ENCODE results near the gene AK2.
"Not testable (repeated sequence)": the region's sequence is repeated elsewhere in the genome, so short reads cannot be mapped to it uniquely, and the experiment has no call there.

Gene AK2

GRCh38 chr1:32998997-32999396 lies 37.7 kb downstream of the AK2 start:
- DNase-seq (ENCODE audit: low read depth): no peak

GRCh38 chr1:32998064-32998463 lies 38.6 kb downstream of the AK2 start:
- DNase-seq (ENCODE audit: low read depth): no peak

DNA sequence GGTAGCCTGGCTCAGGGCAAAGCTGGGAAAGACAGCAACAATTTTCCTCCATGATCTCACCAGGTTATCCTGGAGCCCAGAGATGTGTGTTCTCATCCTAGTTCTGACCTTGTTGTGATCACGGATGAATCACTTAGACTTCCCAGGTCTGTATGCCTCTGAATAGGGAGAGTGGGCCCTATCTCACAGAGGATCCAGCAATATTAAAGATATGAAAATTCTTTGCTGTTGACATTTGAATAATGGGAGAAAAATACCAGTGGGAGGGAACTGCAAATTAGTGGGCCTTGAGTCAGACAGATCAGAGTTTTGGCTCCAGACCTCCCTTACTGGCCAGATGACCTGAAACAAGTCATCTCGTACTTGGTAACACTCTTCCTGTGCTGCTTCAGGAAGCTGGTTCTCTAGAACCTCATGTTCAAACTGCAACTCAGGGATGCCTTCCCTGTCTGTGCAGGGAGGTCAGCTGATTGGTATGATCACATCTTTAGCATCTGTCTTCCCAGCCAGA lies 39.2 kb downstream of the AK2 start:
- DNase-seq (ENCODE audit: low read depth): no peak

- not testable (repeated sequence) for DNase-seq (ENCODE audit: low read depth)
Observed at GRCh38 chr1:32993324-32993636, 43.4 kb downstream of the AK2 start.

DNA sequence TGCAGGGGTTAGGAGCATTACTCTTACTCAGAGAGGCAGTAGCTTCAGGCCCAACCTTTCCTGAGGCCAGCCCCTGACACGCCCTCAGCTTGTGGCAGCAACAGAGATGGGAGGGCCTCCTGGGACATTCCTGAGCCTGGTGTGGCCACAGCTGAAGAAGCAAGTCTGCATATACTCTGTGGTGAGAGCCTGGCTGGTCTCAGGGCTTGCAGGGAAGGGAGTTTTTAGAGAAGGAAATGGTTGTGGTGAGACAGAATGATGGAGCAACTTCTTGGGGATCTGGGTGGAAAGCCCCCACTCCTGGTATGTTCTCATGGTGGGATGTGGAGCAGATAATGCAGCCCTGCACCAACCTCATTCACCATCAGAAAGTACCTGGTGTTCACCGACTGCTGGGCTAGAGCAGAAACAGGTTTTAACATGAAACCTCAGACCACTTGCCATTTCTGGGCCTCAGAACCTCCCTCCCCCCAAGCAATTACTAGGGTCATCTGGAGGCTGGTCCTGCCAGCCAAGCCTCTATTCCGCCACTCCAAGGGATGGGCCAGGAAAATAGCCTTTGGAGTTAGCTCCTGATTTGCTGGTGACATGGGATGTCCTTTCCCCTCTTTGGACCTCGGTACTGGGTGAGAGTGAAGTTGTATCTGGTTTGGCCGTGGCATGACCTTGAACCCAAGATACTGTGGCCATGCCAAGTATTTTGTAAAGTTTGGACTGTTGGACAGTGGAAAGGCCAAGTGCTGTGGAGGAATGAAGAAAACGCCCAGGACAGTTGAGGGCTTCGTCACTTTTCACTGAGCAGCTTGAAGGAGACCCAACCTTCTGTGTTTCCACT lies 44.0 kb downstream of the AK2 start:
- DNase-seq (ENCODE audit: low read depth): no peak

DNA sequence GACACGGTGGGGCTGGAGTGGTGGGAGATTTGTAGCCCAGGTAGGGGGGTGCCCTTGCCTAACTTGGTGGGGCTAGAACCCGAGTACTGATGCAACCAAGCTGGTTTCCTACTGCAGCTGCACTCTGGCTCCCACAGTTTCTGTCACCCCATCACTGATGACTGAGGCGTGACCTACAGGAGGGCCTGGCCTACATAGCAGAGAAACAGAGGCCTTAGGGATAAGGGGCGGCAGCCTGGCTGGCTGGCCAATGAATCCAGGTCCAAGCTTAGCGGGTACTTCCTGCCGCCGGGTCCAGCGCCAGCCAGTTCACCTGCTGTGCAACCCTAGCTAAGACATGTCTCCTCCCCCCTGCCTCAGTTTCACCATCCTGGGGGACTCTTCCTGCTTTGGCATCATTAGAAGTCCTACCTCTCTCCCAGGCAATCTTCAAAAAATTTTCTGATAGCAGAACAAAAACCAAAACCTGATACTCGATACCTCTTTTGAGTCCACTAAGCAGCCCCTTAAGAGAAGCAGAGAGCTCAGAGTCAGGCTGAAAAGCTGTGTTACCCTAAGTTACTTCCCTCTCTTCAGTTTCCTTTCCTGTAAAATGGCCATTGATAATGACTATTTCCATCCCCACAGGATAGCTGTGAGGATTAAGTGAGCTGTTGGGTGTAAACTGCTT lies 44.7 kb downstream of the AK2 start:
- DNase-seq (ENCODE audit: low read depth): no peak

- DNase-seq (ENCODE audit: low read depth): no peak
Observed at GRCh38 chr1:32991386-32991785, 45.3 kb downstream of the AK2 start.

GRCh38 chr1:32990887-32991286 lies 45.8 kb downstream of the AK2 start:
- no peak for DNase-seq (ENCODE audit: low read depth)

DNA sequence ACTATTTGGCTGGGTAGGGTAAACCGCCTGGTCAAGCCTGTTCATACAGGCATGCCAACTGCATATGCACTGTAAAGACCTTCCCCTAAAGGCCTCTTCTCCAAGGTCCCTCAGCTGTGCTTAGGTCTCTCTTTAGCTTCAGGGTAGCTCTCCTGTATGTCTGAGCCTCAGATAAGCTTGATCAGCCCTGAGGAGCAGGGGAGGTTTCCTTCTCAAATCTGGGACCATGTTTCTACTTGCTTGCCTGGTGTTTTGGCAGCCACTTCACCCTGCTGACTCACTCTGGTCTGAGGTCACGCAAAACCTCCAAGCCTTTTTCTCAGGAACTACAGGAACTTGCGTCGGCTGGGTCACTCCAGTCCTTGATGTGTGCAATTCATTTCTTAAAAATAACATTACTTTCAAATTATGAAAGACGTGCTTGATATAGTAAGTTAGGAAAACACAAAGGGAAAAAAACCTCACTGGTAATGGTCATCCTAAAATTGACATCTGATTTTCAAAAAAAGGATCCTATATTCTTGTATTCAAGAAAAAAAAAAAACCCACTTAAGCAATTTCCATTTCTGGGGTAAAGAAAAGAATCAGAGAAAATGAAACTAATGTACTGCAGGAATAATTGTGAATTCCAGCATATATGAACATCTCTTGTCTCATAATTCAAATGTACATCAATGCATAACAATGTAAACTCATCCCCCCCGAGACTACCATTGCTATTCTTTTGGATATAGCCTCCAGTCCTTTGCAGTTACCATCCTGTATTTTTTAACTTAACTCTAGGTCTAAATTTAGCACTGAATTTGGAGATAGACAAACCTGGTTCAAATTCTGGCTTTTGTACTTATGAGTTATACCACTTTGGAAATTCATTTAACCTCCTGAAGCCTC lies 47.3 kb downstream of the AK2 start:
- DNase-seq (ENCODE audit: low read depth): no peak

GRCh38 chr1:32988665-32989064 lies 48.0 kb downstream of the AK2 start:
- no peak for DNase-seq (ENCODE audit: low read depth)

GRCh38 chr1:32985226-32985625 lies 51.5 kb downstream of the AK2 start:
- no peak for DNase-seq (ENCODE audit: low read depth)

DNA sequence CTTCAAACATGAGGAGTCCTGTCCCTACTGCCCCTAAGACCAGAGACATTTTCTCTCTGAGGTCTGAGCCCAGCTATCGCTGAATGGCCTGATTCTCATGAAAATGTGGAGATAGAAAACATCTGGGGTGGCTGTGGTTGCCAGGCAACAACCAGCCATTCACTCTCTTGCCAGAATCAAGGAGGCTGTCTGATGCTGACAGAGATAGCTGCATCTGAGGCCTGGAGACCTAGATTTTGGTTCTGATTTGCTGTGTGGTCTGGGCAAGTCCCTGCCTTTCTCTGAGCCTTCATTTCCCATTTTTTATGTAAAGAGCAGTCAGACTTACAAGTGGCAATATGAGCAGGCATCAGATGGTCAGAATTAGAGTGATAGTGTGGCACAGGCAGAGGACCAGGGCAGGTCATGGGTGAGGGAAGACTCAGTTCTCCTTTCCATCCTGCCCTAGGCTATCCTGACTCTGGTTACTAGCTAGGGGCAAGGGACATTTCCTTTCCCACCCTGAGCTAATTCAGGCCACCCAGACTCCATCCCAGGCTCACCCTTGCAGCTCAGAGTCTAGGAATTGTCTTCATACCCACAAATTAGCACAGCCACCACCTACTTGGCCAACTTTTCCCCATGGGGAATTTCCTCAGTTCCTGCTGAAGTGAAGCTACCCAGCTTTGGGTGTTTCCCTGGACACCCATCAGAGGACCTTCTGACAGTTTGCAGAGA lies 52.1 kb downstream of the AK2 start:
- DNase-seq (ENCODE audit: low read depth): no peak

- DNase-seq (ENCODE audit: low read depth): no peak
Observed at GRCh38 chr1:32984090-32984454, 52.6 kb downstream of the AK2 start.

DNA sequence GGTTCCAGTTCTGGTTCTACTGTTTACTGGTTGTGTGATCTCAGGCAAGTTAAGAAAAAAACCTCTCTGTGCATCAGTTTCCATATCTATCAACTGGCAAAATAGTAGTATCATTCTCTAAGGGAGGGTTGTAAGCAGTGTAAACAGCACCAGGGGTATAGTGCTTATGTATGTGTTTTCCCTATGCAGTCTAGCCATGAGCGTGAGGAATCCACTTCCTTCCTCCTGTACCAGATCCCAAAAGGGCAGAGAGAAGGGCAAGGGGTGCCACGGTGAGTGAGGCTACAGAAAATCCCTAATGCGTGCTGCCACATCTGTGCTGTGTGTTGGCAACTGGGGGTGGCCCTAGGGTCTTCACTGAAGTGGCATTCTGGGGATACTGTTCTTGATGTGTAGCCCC lies 53.7 kb downstream of the AK2 start:
- no peak for DNase-seq (ENCODE audit: low read depth)

GRCh38 chr1:32981003-32981901 lies 55.4 kb downstream of the AK2 start:
- peak; percentile 27 for DNase-seq (ENCODE audit: low read depth)

GRCh38 chr1:32980080-32980479 lies 56.6 kb downstream of the AK2 start:
- no peak for DNase-seq (ENCODE audit: low read depth)

- no peak for DNase-seq (ENCODE audit: low read depth)
Observed at GRCh38 chr1:32978854-32979253, 57.8 kb downstream of the AK2 start.

DNA sequence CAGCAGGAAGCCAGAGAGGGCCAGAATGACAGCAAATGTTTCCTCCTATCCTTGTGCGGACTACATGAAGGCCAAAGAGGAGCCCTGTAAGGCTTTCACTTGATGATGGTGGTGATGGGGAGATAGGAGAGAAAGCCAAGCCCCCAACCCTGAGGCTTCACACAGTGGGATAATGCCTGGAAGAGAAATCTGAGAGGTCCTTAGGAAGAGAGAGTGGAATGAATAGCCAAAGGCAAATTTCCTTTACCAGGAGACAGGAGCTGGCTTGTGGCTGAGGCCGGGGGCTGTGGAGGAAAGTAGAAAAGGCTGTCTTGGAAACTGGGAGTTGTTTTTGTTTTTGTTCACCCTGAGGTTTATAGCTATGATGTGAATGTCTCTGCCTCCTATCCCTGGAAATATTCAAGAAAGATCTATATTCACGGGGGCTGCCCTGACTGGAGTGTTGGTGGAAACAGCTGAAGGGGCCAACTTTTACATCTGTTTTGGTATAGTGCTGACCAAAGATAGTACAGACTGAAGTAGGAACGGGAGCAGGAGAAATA lies 59.1 kb downstream of the AK2 start:
- DNase-seq (ENCODE audit: low read depth): no peak

- not testable (repeated sequence) for DNase-seq (ENCODE audit: low read depth)
Observed at GRCh38 chr1:32975055-32975454, 61.6 kb downstream of the AK2 start.

DNA sequence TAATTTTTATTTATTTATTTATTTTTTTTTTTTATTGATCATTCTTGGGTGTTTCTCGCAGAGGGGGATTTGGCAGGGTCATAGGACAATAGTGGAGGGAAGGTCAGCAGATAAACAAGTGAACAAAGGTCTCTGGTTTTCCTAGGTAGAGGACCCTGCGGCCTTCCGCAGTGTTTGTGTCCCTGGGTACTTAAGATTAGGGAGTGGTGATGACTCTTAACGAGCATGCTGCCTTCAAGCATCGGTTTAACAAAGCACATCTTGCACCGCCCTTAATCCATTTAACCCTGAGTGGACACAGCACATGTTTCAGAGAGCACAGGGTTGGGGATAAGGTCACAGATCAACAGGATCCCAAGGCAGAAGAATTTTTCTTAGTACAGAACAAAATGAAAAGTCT lies 63.2 kb downstream of the AK2 start:
- not testable (repeated sequence) for DNase-seq (ENCODE audit: low read depth)

Measured in stimulated activated CD8-positive, alpha-beta memory T cell treated with anti-CD3 and anti-CD28 coated beads, Interleukin-15, amount 100 ng/mL, for 1 hour (primary cell).